HL-60 (cell line): ENCODE data around the gene SCGB1D1.
"Not testable (repeated sequence)": the region's sequence is repeated elsewhere in the genome, so short reads cannot be mapped to it uniquely, and the experiment has no call there.

Experiments used
- DNase-seq, 2 experiments: peaks; one replicate each; pipeline ENCODE4 v3.0.0-alpha.2; 2010 to 2020; ENCODE audit warnings: low read depth in 1 of 2, low spot score in 1 of 2
- H3K27ac ChIP-seq: fragments of 250-450 bp; sonication (Bioruptor Pico); replicated peaks from 2 replicates; pipeline ENCODE4 v1.5.1; 2020; ENCODE audit warnings: mild to moderate bottlenecking, moderate library complexity
- H3K27me3 ChIP-seq: fragments of 250-450 bp; sonication (Bioruptor Pico); 2 replicates; pipeline ENCODE4 v1.5.1; 2021; ENCODE audit warnings: mild to moderate bottlenecking, moderate library complexity; ENCODE audit not compliant: insufficient read depth, poor library complexity, severe bottlenecking
- H3K4me3 ChIP-seq: replicated peaks from 2 replicates; pipeline ENCODE4 v1.5.1; 2011; ENCODE audit warnings: mild to moderate bottlenecking, control low read depth, low read length; ENCODE audit not compliant: insufficient read depth
- CTCF ChIP-seq: IDR thresholded peaks from one replicate; pipeline ENCODE4 v1.5.1; 2011; ENCODE audit warnings: low read length, control low read depth, inconsistent platforms; ENCODE audit not compliant: insufficient read depth
- GABPA ChIP-seq: IDR thresholded peaks from 2 replicates; pipeline ENCODE4 v1.6.1; 2012; ENCODE audit warnings: low read depth
- POLR2AphosphoS5 ChIP-seq: IDR thresholded peaks from 2 replicates; pipeline ENCODE4 v1.6.1; 2012; ENCODE audit warnings: low read depth
- REST ChIP-seq: IDR thresholded peaks from 2 replicates; pipeline ENCODE4 v1.6.1; 2012; ENCODE audit warnings: low read depth; ENCODE audit not compliant: insufficient replicate concordance
- SPI1 ChIP-seq: IDR thresholded peaks from 2 replicates; pipeline ENCODE4 v1.6.1; 2012; ENCODE audit warnings: low read depth, mild to moderate bottlenecking, borderline replicate concordance

SCGB1D1 gene

GRCh38 chr11:62202910-62203309 is 12.9 kb downstream of the SCGB1D1 start:
- Histone ChIP-seq H3K27me3 (no peaks in the 10 kb centered on the region), H3K4me3 (no peak overlapping the region), H3K27ac (no peak overlapping the region)
- TF ChIP-seq GABPA (no peak), SPI1 (no peak), CTCF (no peak), POLR2AphosphoS5 (no peak), REST (no peak)
- no peak for DNase-seq

- no peak for TF ChIP-seq REST
- no peak for TF ChIP-seq GABPA
- TF ChIP-seq SPI1: no peak
- TF ChIP-seq POLR2AphosphoS5: no peak
- no peak for TF ChIP-seq CTCF
- H3K4me3 ChIP-seq: no peak overlapping the region
- H3K27ac ChIP-seq: no peak overlapping the region
- no peaks in the 10 kb centered on the region for H3K27me3 ChIP-seq
- no peak for DNase-seq
Measured at GRCh38 chr11:62204430-62204829, 14.4 kb downstream of the SCGB1D1 start.

- no peak for DNase-seq
- TF ChIP-seq CTCF: no peak
- TF ChIP-seq REST: no peak
- TF ChIP-seq POLR2AphosphoS5: no peak
- no peak for TF ChIP-seq SPI1
- no peak for TF ChIP-seq GABPA
- no peak overlapping the region for H3K4me3 ChIP-seq
- no peaks in the 10 kb centered on the region for H3K27me3 ChIP-seq
- no peak overlapping the region for H3K27ac ChIP-seq
Measured at GRCh38 chr11:62205441-62205840, 15.4 kb downstream of the SCGB1D1 start.

GRCh38 chr11:62206276-62207066 is 16.5 kb downstream of the SCGB1D1 start:
- not testable (repeated sequence) for H3K27ac ChIP-seq, H3K4me3 ChIP-seq, DNase-seq, H3K27me3 ChIP-seq
